ENCODE data around the gene FURIN. TPM values are rescaled to one million over a fixed set of nuclear protein-coding genes. Genes with fewer than 3 reads are reported as not detected.

Gene FURIN
- total and polyA plus RNA-seq, 9 of the 15 experiments (the other 6 are each of a cell fraction or from before 2014, with no cell fraction given): 0.92 to 99.9 (median 34.8) TPM

- 0 out of 2 replicates have a peak, but pooled peaks have one; percentile 8 for TF ChIP-seq EHMT2 (IDR thresholded peaks at IDR 0.05)
- TF ChIP-seq THRB (CRISPR knock-in tag; conservative IDR thresholded peaks at IDR 0.05): no peak
- no peak for TF ChIP-seq RERE (CRISPR knock-in tag; IDR thresholded peaks at IDR 0.05; ENCODE audit: borderline replicate concordance)
- TF ChIP-seq CBFA2T2 (conservative IDR thresholded peaks at IDR 0.05): peak; percentile 67
- TF ChIP-seq TFAP4 (CRISPR knock-in tag; IDR thresholded peaks at IDR 0.05; ENCODE audit: borderline replicate concordance): peak; percentile 89
- no peak for TF ChIP-seq DACH1 (IDR thresholded peaks at IDR 0.05; ENCODE audit: partially characterized antibody)
- no peak for TF ChIP-seq SMAD1 (IDR thresholded peaks at IDR 0.05; ENCODE audit: low read depth, low read length, partially characterized antibody)
- TF ChIP-seq FIP1L1 (IDR thresholded peaks at IDR 0.05; ENCODE audit: low read depth, low read length, poor library complexity, severe bottlenecking): no peak
- TF ChIP-seq U2AF1 (optimal IDR thresholded peaks at IDR 0.05; ENCODE audit: low read depth, low read length): no peak
- TF ChIP-seq SUPT5H (IDR thresholded peaks at IDR 0.05): no peak
- TF ChIP-seq CEBPZ (IDR thresholded peaks at IDR 0.05; ENCODE audit: borderline replicate concordance, low read depth, low read length): no peak
- no peak for TF ChIP-seq TAF9B (IDR thresholded peaks at IDR 0.05; ENCODE audit: partially characterized antibody)
- TF ChIP-seq TCF7 (IDR thresholded peaks at IDR 0.05; ENCODE audit: borderline replicate concordance): 0 out of 2 replicates have a peak, but pooled peaks have one; percentile 19
- no peak for TF ChIP-seq MCM5 (IDR thresholded peaks at IDR 0.05; ENCODE audit: low read depth)
- 0 out of 2 replicates have a peak, but pooled peaks have one; percentile 38 for TF ChIP-seq LARP7 (IDR thresholded peaks at IDR 0.05)
- TF ChIP-seq SRSF7 (optimal IDR thresholded peaks at IDR 0.05; ENCODE audit: low read depth, low read length): no peak
Measured at GRCh38 chr15:90895571-90896117, 27.3 kb downstream of the FURIN start (continued).

Data from K562 (cell line).